DMS53 treated with DMSO at 0.1 percent for 48 hours (cell line): Measurements from ENCODE around the gene TCP11L1.

Experiments used
- DNase-seq: peaks from one replicate; lab custom pipeline; 2025; ENCODE audit not compliant: unreplicated experiment; lab: John Stamatoyannopoulos, UW

TCP11L1 gene

DNA sequence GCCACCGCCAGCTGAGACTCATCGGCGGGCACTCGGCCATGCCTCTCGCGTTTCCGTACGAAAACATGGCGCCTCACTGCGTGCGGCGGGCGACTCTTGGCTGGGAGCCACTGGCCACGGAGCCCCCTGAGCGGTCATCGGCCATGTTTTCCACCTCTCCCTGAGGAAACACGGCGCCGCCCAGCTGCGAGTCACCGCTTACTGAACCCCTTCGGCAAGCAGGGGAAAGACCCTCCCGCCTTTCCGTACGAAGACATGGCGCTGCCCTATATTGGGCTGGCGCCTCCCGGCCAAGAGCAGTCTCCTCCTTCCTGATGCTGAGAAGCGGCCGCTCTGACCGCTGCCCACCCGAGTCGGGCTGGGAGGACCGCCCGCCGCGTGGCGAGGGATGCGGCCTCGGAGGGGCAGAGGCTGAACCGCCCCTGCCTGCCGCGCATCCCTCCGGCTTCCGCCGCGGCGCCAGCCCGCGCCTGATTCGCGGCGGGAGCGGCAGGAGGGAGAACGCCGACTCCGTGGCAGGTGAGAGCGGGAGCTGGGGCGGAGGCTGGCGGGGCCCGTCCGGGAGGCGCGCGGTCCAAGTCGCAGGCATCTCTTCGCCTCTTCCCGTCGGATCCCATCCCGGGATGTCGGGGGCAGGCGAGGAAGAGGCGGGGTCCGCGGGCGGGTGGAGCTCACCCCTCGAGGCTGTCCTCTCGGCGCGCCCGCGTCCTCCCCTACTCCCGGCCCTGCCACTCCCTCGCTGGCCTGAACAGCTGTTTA lies at the start of gene TCP11L1:
TSS of gene TCP11L1 (plus strand) at position 299 of the 759 bp plus-strand sequence. CDS start 4,202 bp downstream, outside the sequence.
- peak; percentile 48 for DNase-seq

DNA sequence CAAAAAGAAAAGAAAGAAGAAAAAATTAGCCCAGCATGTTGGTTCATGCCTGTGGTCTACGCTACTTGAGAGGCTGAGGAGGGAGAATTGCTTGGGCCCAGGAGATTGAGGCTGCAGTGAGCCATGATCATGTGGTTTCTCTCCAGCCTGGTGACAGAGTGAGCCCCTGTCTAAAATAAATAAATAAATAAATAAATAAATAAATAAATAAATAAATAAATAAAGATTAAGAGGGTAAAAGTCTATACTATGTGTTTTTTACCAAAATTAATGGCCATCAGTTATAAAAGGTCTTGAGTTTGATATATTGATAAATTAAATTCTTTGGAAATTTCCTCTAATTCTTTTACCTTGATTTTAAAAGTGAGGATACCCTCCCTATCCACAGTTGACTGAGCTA lies 48.9 kb upstream of the TCP11L1 start:
- no peak for DNase-seq

DNA sequence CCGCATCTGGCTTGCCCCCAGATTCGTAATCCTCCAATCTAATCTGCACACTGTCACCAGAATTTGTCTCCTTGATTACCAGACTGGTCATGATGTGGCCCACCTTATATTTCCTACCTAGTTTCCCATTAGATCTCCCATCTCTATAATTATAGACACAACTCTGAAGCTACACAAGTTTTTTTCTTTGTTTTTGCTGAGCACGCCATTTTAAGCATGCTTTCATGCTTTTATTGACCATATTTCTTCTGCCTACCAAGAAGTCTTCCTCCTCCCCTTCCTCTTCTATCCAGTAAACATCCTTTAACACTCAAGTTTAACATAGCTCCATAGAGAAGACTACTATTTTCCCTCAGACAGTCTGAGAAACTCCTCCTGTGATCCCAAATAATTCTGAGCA lies 47.9 kb upstream of the TCP11L1 start:
- DNase-seq = no peak

DNA sequence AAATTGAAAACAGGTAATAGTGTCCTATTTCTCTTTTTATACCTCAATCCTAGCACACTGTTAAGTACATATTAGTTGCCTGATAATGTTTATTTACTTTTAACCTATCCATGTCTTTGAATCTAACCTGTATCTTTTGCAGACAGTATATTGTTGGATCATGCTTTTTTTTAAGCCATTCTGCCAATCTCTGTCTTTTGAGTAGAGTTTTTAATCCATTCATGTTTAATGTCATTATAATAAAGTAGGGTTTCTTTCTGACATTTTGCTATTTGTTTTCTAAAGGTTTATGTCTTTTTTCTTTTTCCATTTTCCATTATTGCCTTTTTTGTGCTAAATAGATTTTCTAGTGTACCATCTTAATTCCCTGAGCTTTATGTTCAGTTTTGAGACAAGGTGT lies 47.5 kb upstream of the TCP11L1 start:
- DNase-seq = no peak

DNA sequence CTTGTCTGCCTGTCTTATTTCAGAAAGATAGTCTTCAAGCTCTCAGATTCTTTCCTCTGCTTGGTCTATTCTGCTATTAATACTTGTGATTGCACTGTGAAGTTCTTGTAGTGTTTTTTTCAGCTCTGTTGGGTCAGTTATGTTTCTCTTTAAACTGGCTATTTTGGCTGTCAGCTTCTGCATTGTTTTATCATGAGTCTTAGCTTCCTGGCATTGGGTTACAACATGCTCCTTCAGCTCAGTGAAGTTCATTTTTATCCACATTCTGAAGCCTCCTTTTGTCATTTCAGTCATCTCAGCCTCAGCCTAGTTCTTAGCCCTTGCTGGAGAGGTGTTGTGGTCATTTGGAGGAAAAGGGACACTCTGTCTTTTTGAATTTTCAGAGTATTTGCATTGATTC lies 39.2 kb upstream of the TCP11L1 start:
- DNase-seq = no peak

GRCh38 chr11:33001281-33001680 lies 38.1 kb upstream of the TCP11L1 start:
- DNase-seq = no peak

DNA sequence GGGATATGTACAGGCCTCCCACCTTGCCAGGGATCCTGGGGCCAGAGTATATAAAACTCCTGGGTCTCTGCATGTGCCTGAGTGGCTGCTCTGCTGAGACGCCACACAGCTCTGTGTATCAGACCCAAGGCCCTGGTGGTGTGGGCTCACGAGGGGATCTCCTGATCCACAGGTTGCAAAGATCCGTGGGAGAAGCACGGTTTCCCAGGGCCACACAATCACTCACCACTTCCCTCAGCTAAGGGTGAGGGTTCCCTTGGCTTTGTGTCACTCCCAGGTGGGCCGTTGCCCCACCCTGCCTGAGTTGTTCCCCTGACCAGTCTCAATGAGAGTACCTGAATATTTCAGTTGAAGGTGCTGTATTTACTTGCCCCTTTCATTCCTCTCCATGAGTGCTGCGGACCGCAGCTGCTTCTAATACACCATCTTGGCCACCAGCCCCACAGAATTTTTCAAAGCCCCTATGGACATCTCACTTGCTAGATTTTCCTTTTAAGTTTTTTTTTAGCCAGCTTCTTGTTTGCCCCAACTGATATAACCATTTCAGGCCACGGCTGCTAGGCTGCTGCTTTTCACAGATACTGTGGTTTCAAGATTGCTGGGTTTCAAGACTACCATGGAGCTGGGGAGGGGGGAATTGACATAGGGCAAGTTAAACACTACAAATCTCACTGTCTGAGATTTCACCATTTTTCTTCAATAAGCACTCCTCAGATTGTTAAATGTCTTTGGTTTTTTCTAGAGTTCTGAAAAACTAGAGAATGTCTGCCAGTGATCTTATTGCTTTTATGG lies 37.4 kb upstream of the TCP11L1 start:
- DNase-seq = no peak

DNA sequence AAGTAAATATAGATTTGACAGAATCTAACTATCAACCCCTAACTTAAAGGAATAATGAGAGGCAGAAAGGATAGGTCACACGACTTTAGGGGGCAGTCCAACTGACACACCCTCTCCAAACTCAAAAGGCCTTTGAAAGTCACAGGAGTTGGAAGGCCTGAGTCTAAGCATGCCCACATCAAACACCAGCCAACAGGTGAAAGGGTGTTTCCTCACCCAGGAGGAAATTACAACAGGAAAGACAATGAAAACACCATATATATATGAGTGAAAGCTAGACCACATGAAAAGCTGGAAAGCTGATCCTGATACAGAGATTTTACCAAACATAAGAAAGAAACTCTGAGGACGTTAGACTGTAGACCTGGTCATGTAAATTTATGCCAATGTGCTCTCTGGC lies 34.2 kb upstream of the TCP11L1 start:
- DNase-seq = no peak

- DNase-seq = no peak
Measured at GRCh38 chr11:33006010-33006409, 33.4 kb upstream of the TCP11L1 start.

DNA sequence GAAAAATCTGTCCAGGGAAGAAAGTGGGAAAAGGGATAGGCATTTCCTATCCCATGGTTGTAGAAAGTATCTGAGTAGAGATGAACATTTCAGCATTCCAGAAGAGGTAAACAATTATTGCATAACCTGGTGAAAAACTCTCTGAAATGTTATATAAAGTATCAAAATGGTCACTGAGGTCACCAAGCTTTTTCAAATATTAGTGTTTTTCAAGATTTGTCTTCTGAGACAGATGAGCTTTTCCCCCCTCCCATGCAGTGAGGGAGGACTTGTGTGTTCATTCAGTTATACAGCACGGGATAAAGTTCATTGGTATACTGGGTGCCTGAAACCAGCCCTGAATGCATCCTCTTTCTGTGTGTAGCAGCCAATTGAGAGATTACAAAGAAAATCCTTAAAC lies 25.6 kb upstream of the TCP11L1 start:
- DNase-seq = no peak

- peak; percentile 58 for DNase-seq
Measured at GRCh38 chr11:33015621-33016551, 23.5 kb upstream of the TCP11L1 start, which contains the start of gene DEPDC7. TSS of gene DEPDC7 (plus strand) at chr11:33015878. CDS start at chr11:33015956, 78 bp downstream.

DNA sequence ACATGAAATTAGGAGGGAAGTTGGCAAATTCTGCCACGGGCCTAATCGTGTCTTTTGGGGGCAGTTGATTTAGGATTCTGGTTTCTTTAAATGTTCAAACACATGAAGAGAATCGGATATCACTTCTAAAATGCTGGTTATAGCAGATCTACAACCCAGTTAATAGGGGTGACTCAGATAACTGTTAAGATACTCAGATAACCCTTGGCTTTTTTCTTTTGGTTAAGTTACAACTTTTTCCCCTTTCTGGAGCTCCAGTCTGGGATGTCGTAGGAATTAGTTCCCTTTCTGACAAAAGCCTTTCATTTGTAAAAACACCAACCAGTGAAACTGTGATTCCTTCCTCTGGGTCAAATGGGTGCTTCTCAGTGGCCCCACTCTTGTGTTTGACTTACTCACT lies 22.7 kb upstream of the TCP11L1 start:
- DNase-seq = no peak

- DNase-seq = no peak
Measured at GRCh38 chr11:33017478-33017877, 21.9 kb upstream of the TCP11L1 start.

DNA sequence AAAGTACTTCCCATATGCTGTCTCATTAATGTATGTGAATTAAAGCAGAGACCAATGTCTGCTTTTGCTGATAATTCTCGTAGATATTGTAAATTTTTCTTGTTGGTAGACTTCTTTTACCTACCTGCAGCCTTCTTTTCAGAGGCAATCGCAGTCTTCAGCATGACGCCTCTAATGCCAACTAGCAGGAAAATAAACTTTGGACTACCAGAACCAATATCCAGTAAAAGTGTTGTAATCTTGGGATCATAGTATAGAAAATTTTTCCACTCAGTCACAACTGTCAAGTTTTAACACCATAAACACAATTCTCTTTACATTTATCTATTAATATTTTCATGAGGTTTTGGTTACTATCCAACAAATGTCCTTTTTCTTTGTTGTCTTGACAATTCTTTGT lies 21.4 kb upstream of the TCP11L1 start:
- DNase-seq = no peak

DNA sequence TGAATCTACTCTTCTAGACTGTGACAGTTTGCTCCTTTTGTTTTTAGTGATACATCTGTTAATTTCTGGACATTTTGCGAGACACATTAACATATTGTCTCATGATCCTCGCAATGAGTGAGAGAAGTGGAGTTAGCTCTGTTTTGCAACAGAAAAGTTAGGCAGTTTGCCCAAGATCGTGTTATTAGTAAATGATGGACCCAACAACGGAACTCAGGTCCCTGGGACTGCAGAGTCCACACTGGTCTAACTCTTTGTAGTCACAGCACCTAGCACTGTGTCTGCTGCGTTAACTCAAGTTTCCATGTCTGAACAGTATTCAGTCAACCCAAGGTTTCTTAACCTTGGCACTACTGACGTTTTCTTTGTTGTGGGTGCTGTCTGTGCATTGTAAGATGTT lies 20.5 kb upstream of the TCP11L1 start:
- no peak for DNase-seq

DNA sequence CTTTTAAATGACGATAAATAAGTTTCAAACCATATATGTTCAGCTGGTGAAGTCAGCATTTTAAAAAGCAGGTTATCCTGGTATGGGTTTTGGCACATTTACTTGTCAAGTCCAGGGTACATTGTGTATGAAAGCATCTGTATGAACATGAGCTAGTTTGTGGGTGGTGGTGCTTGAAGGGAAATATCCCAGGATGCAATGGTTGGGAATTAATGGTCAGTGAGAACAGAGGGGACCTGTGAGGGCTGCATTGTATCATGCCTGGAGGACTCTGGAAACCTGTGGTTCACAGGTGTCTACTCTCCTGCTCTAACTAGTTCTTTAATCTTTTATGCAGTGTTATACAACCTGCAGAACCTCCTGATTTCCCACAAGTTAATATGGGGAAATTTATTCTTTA lies 17.9 kb upstream of the TCP11L1 start:
- DNase-seq = no peak

DNA sequence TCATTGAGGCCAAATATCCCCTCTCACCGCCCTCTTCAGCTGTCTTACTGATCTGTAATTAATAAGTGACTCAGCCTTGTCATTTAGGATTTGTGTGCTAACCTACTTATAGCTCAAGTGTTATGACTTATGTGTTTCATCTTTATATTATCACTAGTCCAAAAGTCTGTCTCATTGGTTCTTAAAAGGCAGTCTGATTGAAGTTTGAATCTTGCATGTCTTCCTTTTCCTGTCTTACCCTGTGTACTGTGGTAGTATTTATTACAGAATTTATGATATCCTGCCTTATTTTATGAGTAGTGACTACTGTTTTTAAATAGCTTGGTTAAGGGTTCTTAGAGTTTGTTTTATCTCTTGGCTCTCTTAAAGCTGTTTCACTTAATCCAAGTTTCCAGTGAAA lies 17.4 kb upstream of the TCP11L1 start:
- peak; percentile 14 for DNase-seq

- DNase-seq = no peak
Measured at GRCh38 chr11:33025339-33025722, 14.0 kb upstream of the TCP11L1 start.

GRCh38 chr11:33027233-33027632 lies 12.1 kb upstream of the TCP11L1 start:
- no peak for DNase-seq

GRCh38 chr11:33027846-33028536 lies 11.4 kb upstream of the TCP11L1 start:
- DNase-seq = no peak

- DNase-seq = no peak
Measured at GRCh38 chr11:33028537-33028914, 10.8 kb upstream of the TCP11L1 start.
